A549 (cell line): ENCODE measurements around the gene MFAP4.

ENCODE experiments used
- CBX8 ChIP-seq: fragments of 200-600 bp; sonication (generic); IDR thresholded peaks from 2 replicates; pipeline ENCODE4 v1.6.1; 2016
- CTCF ChIP-seq: fragments of >200 bp; sonication (Bioruptor Twin); formaldehyde crosslinking; IDR thresholded peaks from 3 replicates; pipeline ENCODE4 v1.5.1; 2016
- E2F6 ChIP-seq: IDR thresholded peaks from 2 replicates; pipeline ENCODE4 v1.6.1; 2012; ENCODE audit warnings: low read depth, borderline replicate concordance
- EHF ChIP-seq: fragments of 250-450 bp; sonication (Bioruptor Pico); IDR thresholded peaks from 2 replicates; pipeline ENCODE4 v1.5.0; 2020; ENCODE audit warnings: mild to moderate bottlenecking
- JUNB ChIP-seq: fragments of >200 bp; sonication (Bioruptor Twin); formaldehyde crosslinking; IDR thresholded peaks from 2 replicates; pipeline ENCODE4 v1.6.1; 2016
- MAX ChIP-seq: IDR thresholded peaks from 2 replicates; pipeline ENCODE4 v1.6.1; 2012
- NFE2L2 ChIP-seq: fragments of 150-350 bp; conservative IDR thresholded peaks from 2 replicates; pipeline ENCODE4 v1.6.1; 2014; ENCODE audit warnings: low read length
- POLR2A ChIP-seq: IDR thresholded peaks from 2 replicates; pipeline ENCODE4 v1.6.1; 2012; ENCODE audit warnings: mild to moderate bottlenecking, low read length
- RFX5 ChIP-seq: fragments of 450-650 bp; IDR thresholded peaks from 2 replicates; pipeline ENCODE4 v1.7.1; 2014; ENCODE audit warnings: antibody characterized with exemption, mild to moderate bottlenecking, moderate library complexity
- SREBF2 ChIP-seq: fragments of 450-650 bp; IDR thresholded peaks from 2 replicates; pipeline ENCODE4 v1.6.1; 2014; ENCODE audit warnings: mild to moderate bottlenecking, moderate library complexity
- ZSCAN20 ChIP-seq: fragments of 250-450 bp; sonication (Bioruptor Pico); IDR thresholded peaks from 2 replicates; pipeline ENCODE4 v1.8.0; 2022; ENCODE audit warnings: mild to moderate bottlenecking, moderate library complexity

- TF ChIP-seq POLR2A, result no peak
- TF ChIP-seq CTCF, result no peak
- TF ChIP-seq SREBF2, result no peak
- TF ChIP-seq EHF (CRISPR knock-in tag), result no peak
- TF ChIP-seq RFX5, result no peak
- TF ChIP-seq NFE2L2, result no peak
- no peak for TF ChIP-seq CBX8
- no peak for TF ChIP-seq JUNB
- no peak for TF ChIP-seq MAX
- no peak for TF ChIP-seq ZSCAN20 (CRISPR knock-in tag)
- no peak for TF ChIP-seq E2F6
These were observed 16.5 kb downstream of the MFAP4 start for GRCh38 chr17:19370493-19370960.
